ENCODE measurements around the gene EPAS1.
"Not testable (repeated sequence)": the region's sequence is repeated elsewhere in the genome, so short reads cannot be mapped to it uniquely, and the experiment has no call there.

DNA sequence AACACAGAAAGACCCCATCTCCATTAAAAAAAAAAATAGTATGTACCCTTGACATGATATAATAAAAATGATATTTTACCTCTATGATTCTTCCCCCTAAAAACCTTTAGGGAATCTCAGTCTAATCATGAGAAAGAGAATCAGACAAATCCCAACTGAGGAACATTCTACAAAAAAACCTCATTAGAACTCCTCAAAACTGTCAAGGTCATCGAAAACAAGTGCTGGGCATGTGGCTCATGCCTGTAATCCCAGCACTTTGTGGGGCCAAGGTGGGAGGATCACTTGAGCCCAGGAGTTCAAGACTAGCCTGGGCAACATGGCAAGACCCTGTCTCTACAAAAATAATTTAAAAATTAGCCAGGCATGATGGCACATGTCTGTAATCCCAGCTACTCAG lies 98.5 kb downstream of the EPAS1 start:
- TF ChIP-seq, protein P1, sequence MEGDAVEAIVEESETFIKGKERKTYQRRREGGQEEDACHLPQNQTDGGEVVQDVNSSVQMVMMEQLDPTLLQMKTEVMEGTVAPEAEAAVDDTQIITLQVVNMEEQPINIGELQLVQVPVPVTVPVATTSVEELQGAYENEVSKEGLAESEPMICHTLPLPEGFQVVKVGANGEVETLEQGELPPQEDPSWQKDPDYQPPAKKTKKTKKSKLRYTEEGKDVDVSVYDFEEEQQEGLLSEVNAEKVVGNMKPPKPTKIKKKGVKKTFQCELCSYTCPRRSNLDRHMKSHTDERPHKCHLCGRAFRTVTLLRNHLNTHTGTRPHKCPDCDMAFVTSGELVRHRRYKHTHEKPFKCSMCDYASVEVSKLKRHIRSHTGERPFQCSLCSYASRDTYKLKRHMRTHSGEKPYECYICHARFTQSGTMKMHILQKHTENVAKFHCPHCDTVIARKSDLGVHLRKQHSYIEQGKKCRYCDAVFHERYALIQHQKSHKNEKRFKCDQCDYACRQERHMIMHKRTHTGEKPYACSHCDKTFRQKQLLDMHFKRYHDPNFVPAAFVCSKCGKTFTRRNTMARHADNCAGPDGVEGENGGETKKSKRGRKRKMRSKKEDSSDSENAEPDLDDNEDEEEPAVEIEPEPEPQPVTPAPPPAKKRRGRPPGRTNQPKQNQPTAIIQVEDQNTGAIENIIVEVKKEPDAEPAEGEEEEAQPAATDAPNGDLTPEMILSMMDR (IDR thresholded peaks at IDR 0.05), result not testable (repeated sequence)
- not testable (repeated sequence) for TF ChIP-seq POLR2A (IDR thresholded peaks at IDR 0.05)

All from breast epithelium (tissue), 3 donors.